Endothelial cell of umbilical vein (primary cell): ENCODE data around the gene ZNF70. TPM values are rescaled to one million over a fixed set of nuclear protein-coding genes. Genes with fewer than 3 reads are reported as not detected.

Experiments used
- BruUV-seq: library from RNA; stranded (reverse); fragments of 400-500 nt; replicated peaks from 2 replicates; lab custom pipeline; 2021; lab: Mats Ljungman, UMichigan
- CTCF ChIA-PET: fragments of 300-600, 350-600 bp; sonication (Branson Sonifier 250); formaldehyde crosslinking; loops from one replicate; lab custom pipeline; 2021; ENCODE audit warnings: antibody characterized with exemption, inconsistent platforms; lab: Charles Lee
- POLR2A ChIA-PET: fragments of 300-600, 350-600 bp; sonication (Branson Sonifier 250); formaldehyde crosslinking; loops from one replicate; lab custom pipeline; 2021; ENCODE audit warnings: antibody characterized with exemption, inconsistent platforms; lab: Charles Lee
- DNase-seq: peaks from one replicate; pipeline ENCODE4 v3.0.0-alpha.2; 2011; ENCODE audit warnings: low read depth, low spot score
- FAIRE-seq: peaks from 2 replicates; lab custom pipeline; 2011; peaks lifted over from hg19 to GRCh38; lab: Jason Lieb, UNC
- H2AFZ ChIP-seq: 2 replicates; pipeline ENCODE4 v1.6.0; 2012; ENCODE audit warnings: low read depth, low read length, control low read depth, inconsistent platforms
- H3K27ac ChIP-seq: 2 replicates; pipeline ENCODE4 v1.5.1; 2011; ENCODE audit warnings: low read depth, mild to moderate bottlenecking, control low read depth, low read length, moderate library complexity; ENCODE audit not compliant: insufficient read depth
- H3K27me3 ChIP-seq, 2 experiments: 2 replicates each; pipeline versions ENCODE4 v1.6.0 to v1.6.1; 2011; ENCODE audit warnings: low read length in 2 of 2, mixed read lengths in 1 of 2; ENCODE audit not compliant: control insufficient read depth in 2 of 2, insufficient read depth in 2 of 2
- H3K36me3 ChIP-seq, 2 experiments: 2 replicates in 1 of 2; 3 replicates in 1 of 2; pipeline ENCODE4 v1.5.1; 2011; ENCODE audit warnings: low read length in 2 of 2, mild to moderate bottlenecking in 1 of 2, moderate library complexity in 1 of 2; ENCODE audit not compliant: control insufficient read depth in 2 of 2, insufficient read depth in 2 of 2; ENCODE audit errors: extremely low read depth in 1 of 2
- H3K4me1 ChIP-seq: 3 replicates; pipeline ENCODE4 v1.5.1; 2011; ENCODE audit warnings: mild to moderate bottlenecking, low read length; ENCODE audit not compliant: control insufficient read depth, insufficient read depth; ENCODE audit errors: extremely low read depth
- H3K4me2 ChIP-seq: 2 replicates; pipeline ENCODE4 v1.6.1; 2011; ENCODE audit warnings: low read length, control low read depth, mixed read lengths; ENCODE audit not compliant: insufficient read depth
- H3K4me3 ChIP-seq, 3 experiments: fragments of 200-600 bp in 1 of 3; sonication (generic), shearing (Covaris generic) in 1 of 3; replicated peaks in 1 of 3; 2 replicates each; pipeline ENCODE4 v1.5.1; 2011 to 2016; ENCODE audit warnings: control low read depth in 3 of 3, low read length in 3 of 3, mild to moderate bottlenecking in 2 of 3, inconsistent platforms in 1 of 3, low read depth in 1 of 3, moderate library complexity in 1 of 3; ENCODE audit not compliant: insufficient read depth in 1 of 3
- H3K79me2 ChIP-seq: 2 replicates; pipeline ENCODE4 v1.6.0; 2012; ENCODE audit warnings: low read length, inconsistent platforms; ENCODE audit not compliant: control insufficient read depth, insufficient read depth
- H3K9ac ChIP-seq: replicated peaks from 2 replicates; pipeline ENCODE3; 2011; ENCODE audit warnings: low read length, control low read depth; ENCODE audit not compliant: insufficient read depth; ENCODE audit errors: extremely low read depth
- H3K9me1 ChIP-seq: replicated peaks from 3 replicates; pipeline ENCODE4 v1.6.0; 2011; ENCODE audit warnings: mild to moderate bottlenecking, low read length; ENCODE audit not compliant: control insufficient read depth, insufficient read depth; ENCODE audit errors: extremely low read depth
- H3K9me3 ChIP-seq: replicated peaks from 2 replicates; pipeline ENCODE4 v1.5.1; 2012; ENCODE audit warnings: low read length, inconsistent platforms; ENCODE audit not compliant: control insufficient read depth, insufficient read depth
- H4K20me1 ChIP-seq: replicated peaks from 2 replicates; pipeline ENCODE3; 2011; ENCODE audit warnings: mild to moderate bottlenecking, low read length; ENCODE audit not compliant: control insufficient read depth, insufficient read depth; ENCODE audit errors: extremely low read depth
- EZH2 ChIP-seq: IDR thresholded peaks from 2 replicates; pipeline ENCODE4 v1.6.1; 2012; ENCODE audit warnings: borderline replicate concordance, low read depth, mild to moderate bottlenecking, moderate library complexity, low read length, inconsistent platforms; ENCODE audit not compliant: severe bottlenecking
- FOS ChIP-seq: IDR thresholded peaks from 2 replicates; pipeline ENCODE4 v1.6.1; 2011; ENCODE audit warnings: mild to moderate bottlenecking, low read length, moderate library complexity, borderline replicate concordance; ENCODE audit not compliant: insufficient read depth
- GATA2 ChIP-seq: IDR thresholded peaks from 2 replicates; pipeline ENCODE4 v1.7.0; 2011; ENCODE audit warnings: low read depth, mild to moderate bottlenecking, moderate library complexity, mixed read lengths, low read length; ENCODE audit not compliant: insufficient read length, insufficient read depth
- JUN ChIP-seq: IDR thresholded peaks from 2 replicates; pipeline ENCODE4 v1.6.1; 2011; ENCODE audit warnings: borderline replicate concordance, low read depth; ENCODE audit not compliant: insufficient read length, insufficient read depth
- MYC ChIP-seq: IDR thresholded peaks from one replicate; pipeline ENCODE4 v1.6.1; 2011; ENCODE audit warnings: mild to moderate bottlenecking, low read depth, low read length
- POLR2A ChIP-seq: IDR thresholded peaks from 2 replicates; pipeline ENCODE4 v1.6.1; 2012; ENCODE audit warnings: low read depth, mild to moderate bottlenecking, control low read depth, low read length
- POLR2AphosphoS5 ChIP-seq: IDR thresholded peaks from 2 replicates; pipeline ENCODE4 v1.6.1; 2012; ENCODE audit warnings: low read depth, mild to moderate bottlenecking, control low read depth, low read length, moderate library complexity; ENCODE audit not compliant: insufficient read depth
- dilution Hi-C: fragments of 300-500 bp; cut with MboI; formaldehyde crosslinking; loops from one replicate; pipeline ENCODE4 v1.15.0; 2019; ENCODE audit warnings: low sequenced_read_pairs; ENCODE audit not compliant: extremely low pct_ligation_motif_present
- intact Hi-C: fragments of 100-400 bp; cut with micrococcal nuclease; formaldehyde crosslinking; loops from one replicate; pipeline ENCODE4 v1.10.0; 2022
- polyA plus RNA-seq, 4 experiments: library from polyadenylated mRNA; depleted of rRNA in 3 of 4; stranded (reverse) in 3 of 4; unstranded in 1 of 4; fragments of >200 nt; gene quantifications; 2 replicates each; pipeline versions ENCODE4 v1.2.1 to v1.2.3, GENCODE V29; 2011 to 2012; ENCODE audit warnings: missing spikeins in 1 of 4
- total RNA-seq: library from RNA; stranded (reverse); gene quantifications from 2 replicates; pipeline ENCODE4 v1.2.3, GENCODE V29; 2021
- TF ChIP-seq, protein P1 (sequence below): IDR thresholded peaks from 2 replicates; pipeline ENCODE4 v1.6.1; 2011; ENCODE audit not compliant: insufficient read depth, insufficient read length
- TF ChIP-seq, protein P2 (sequence below), 2 donors: IDR thresholded peaks; 1 replicate in 1 of 2; 2 replicates in 1 of 2; pipeline ENCODE4 v1.5.1; 2011; ENCODE audit warnings: low read length in 2 of 2, mild to moderate bottlenecking in 2 of 2, moderate library complexity in 2 of 2, control low read depth in 1 of 2, inconsistent platforms in 1 of 2, low read depth in 1 of 2; ENCODE audit not compliant: insufficient read depth in 1 of 2; ENCODE audit errors: extremely low read depth in 1 of 2

ZNF70 gene
- total and polyA plus RNA-seq, 2 donors (not counting 3 experiments of a cell fraction or from before 2014, with no cell fraction given), result 1.9 to 6.2 TPM

DNA sequence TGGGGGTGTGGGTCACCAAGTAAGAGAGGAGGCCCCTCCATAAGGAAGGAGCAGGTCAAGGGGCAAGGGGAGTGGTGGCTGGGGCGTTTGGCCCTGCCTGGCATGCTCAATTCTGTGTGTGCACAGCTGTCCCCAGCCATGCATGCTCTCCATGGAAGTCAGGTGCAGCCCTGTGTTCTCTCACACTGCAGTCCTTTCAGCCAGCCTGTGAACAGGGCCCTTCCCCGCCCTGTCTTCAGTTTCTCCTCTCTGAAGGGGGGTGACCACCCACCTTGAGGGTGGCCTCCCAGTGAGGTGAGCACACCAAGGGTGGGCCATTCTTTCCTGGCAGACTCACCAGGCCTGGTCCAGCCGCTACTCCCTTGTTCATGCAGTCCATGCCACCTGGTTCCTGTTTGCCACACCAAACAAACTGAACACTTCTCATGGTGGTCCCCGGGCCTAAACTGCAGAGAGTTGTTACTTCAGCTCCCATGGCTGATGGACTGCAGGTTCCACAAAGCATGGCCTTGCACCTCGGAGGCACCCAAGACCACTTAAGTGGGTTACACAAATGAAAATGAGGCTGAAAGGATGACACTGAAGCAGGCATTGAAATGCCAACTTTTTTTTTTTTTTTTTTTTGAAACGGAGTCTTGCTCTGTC is 18.5 kb upstream of the ZNF70 start:
- no peaks in the 10 kb centered on the region for H3K9me3 ChIP-seq
- no peak overlapping the region for H2AFZ ChIP-seq
- DNase-seq (no peak), FAIRE-seq (no peak)
- no peaks in the 10 kb centered on the region for H4K20me1 ChIP-seq
- no TSS peak for BruUV-seq
- TF ChIP-seq, protein P1, sequence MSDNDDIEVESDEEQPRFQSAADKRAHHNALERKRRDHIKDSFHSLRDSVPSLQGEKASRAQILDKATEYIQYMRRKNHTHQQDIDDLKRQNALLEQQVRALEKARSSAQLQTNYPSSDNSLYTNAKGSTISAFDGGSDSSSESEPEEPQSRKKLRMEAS, result no peak
- TF ChIP-seq FOS (no peak), MYC (no peak), EZH2 (no peak), POLR2A (no peak), POLR2AphosphoS5 (no peak), GATA2 (no peak), JUN (no peak)
- TF ChIP-seq, protein P2, sequence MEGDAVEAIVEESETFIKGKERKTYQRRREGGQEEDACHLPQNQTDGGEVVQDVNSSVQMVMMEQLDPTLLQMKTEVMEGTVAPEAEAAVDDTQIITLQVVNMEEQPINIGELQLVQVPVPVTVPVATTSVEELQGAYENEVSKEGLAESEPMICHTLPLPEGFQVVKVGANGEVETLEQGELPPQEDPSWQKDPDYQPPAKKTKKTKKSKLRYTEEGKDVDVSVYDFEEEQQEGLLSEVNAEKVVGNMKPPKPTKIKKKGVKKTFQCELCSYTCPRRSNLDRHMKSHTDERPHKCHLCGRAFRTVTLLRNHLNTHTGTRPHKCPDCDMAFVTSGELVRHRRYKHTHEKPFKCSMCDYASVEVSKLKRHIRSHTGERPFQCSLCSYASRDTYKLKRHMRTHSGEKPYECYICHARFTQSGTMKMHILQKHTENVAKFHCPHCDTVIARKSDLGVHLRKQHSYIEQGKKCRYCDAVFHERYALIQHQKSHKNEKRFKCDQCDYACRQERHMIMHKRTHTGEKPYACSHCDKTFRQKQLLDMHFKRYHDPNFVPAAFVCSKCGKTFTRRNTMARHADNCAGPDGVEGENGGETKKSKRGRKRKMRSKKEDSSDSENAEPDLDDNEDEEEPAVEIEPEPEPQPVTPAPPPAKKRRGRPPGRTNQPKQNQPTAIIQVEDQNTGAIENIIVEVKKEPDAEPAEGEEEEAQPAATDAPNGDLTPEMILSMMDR (IDR thresholded peaks at IDR 0.05; ENCODE audit: extremely low read depth in 1 of 2, insufficient read depth in 1 of 2, low read depth in 1 of 2, low read length in 2 of 2), result no peak
- CTCF ChIA-PET, result interaction anchor here (0.7 to 4.6 kb wide), 5 partner anchors 16 to 80 kb away, joined by 3 to 63 read pairs (median 3); no protein-coding TSS in a partner anchor
- dilution Hi-C loops, result no loop called here
- H3K27ac ChIP-seq, result no peak overlapping the region
- no peaks in the 10 kb centered on the region for H3K27me3 ChIP-seq
- intact Hi-C loops, result loop anchor here (2.0 to 5.0 kb wide), 2 partner anchors 19 to 227 kb away; partner anchors contain the start of gene ZNF70
- H3K79me2 ChIP-seq, result peaks cover 2% of the 10 kb centered on the region
- peaks cover 0 to 3% of the 10 kb centered on the region in 2 experiments for H3K36me3 ChIP-seq
- peaks cover 19% of the 10 kb centered on the region for H3K4me1 ChIP-seq
- H3K9me1 ChIP-seq, result no peaks in the 10 kb centered on the region
- H3K4me3 ChIP-seq, result no peak overlapping the region
- no peak overlapping the region for H3K4me2 ChIP-seq
- POLR2A ChIA-PET, result no interaction called here
- no peak overlapping the region for H3K9ac ChIP-seq
